Measurements from ENCODE around the gene MBD3L1.

The MBD3L1 gene

DNA sequence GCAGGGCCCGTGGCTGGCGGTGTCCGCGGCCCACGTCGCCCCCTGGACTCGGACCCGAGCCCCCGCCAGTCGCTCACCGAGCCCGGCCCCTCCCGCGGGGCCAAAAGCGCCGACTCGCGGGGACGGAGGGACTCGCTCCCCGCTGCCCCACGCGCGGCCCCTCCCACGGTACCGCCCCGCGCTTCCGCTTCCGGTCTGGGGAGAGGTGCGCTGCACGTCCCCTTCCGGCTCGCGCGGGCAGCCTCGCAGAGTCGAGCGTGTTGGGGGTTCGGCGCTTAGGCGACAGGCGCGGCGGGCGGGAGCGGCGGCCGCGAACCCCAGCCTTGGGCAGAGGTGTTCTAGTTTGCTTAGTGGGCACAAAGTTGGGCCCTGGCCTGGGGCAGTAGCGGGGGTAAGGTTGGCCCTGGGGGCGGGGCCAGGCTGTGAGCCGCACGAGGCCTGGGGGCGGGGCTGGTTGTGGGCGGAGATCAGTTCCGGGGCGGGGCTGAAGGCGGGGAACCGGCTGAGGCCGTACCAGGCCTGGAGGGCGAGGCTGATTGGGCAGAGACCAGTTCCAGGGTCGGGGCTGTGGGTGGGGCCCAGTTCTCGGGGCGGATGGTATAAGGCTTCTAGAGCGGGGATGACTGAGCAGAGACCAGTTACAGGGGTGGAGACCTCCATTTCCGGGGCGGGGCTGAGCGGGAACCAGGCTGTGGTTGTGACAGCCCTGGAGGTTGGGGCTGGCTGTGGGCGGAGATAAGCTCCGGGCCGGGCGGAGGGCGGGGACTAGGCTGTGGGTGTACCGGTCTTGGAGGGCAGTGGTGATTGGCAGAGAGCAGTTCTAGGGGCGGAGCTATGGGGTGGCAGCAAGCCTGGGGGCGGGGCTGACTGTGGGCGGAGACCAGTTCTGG lies at the start of gene MBD3L1, which contains the start of gene ZNF558:
Gene MBD3L1, plus strand, starts transcription at position 246 of the 890 bp plus-strand sequence. CDS start 10,302 bp downstream, outside the sequence.
Gene ZNF558, minus strand, starts transcription at position 173 of the 890 bp plus-strand sequence. CDS start 9,645 bp downstream, outside the sequence.
- DNase-seq (ENCODE audit: insufficient read length, low spot score) (peak; percentile 98), FAIRE-seq (peak; percentile 99)

DNA sequence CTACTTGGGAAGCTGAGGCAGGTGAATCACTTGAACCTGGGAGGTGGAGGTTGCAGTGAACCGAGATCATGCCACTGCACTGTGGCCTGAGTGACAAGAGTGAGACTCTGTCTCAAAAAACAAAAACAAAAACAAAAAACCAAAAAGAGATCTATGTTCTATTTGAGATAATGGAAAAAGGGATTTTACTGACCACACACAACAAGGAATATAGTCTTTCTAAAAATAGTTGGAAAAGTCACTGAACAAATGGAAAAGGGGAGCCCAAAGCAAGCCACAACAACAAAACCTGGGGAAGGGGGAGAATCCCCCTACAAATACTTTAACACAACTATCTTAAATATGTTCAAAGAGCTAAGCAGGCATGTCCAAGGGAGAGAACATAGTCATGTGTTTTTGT lies 37.4 kb upstream of the MBD3L1 start:
- no peak for FAIRE-seq
- DNase-seq (ENCODE audit: insufficient read length, low spot score) = no peak

- FAIRE-seq = no peak
Observed at GRCh38 chr19:8806661-8807060, 25.5 kb upstream of the MBD3L1 start.

DNA sequence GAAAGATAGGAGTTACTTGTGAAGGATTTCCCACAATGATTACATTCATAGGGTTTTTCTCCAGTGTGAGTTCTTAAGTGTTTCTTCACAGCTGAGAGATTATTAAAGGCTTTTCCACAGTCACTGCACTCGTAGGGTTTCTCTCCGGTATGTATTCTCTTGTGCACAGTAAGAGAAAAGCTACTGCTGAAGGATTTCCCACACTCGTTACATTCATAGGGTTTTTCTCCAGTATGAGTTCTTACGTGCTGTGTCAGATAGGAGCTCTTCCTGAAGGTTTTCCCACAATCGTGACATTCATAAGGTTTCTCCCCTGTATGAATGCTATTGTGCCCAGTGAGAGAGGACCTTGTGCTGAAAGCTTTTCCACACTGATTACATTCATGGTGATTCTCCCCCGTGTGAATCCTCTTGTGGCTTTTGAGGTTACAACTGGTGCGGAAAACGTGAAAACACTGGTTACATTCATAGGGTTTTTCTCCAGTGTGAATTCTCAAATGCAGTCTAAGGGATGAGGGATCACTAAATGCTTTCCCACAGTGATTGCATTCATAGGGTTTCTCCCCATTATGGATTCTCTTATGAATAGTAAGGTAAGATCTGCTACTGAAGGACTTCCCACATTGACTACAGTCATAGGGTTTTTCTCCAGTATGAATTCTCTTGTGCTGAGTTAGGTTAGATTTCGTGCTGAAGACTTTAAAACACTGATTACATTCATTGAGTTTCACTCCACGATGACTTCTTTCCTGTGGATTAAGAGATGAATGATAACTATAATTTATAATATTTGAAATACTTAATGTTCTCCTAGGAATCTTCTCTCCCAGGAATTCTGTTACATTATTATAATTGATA lies 20.6 kb upstream of the MBD3L1 start:
- FAIRE-seq (no peak), DNase-seq (ENCODE audit: insufficient read length, low spot score) (no peak)

More at GRCh38 chr19:8806661-8807060, 25.5 kb upstream of the MBD3L1 start:
- no peak for DNase-seq (ENCODE audit: insufficient read length, low spot score)

- DNase-seq (ENCODE audit: insufficient read length, low spot score) = no peak
- FAIRE-seq = no peak
Observed at GRCh38 chr19:8814176-8814575, 18.0 kb upstream of the MBD3L1 start.

DNA sequence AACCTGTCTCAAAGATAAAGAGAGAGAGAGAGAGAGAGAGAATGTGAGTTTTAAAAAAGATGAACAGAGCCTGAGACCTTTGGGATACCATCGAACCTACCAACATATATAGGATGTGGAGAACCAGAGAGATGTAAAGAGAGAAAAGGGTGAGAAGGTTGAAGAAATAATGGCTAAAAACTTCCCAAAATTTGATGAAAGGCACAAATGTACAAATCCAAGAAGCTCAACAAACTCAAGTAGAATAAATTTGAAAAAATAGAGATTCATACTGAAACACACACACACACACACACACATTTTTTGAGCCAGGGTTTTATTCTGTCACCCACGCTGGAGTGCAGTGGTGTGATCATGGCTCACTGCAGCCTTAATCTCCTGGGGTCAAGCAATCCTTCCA lies 16.4 kb upstream of the MBD3L1 start:
- no peak for FAIRE-seq

DNA sequence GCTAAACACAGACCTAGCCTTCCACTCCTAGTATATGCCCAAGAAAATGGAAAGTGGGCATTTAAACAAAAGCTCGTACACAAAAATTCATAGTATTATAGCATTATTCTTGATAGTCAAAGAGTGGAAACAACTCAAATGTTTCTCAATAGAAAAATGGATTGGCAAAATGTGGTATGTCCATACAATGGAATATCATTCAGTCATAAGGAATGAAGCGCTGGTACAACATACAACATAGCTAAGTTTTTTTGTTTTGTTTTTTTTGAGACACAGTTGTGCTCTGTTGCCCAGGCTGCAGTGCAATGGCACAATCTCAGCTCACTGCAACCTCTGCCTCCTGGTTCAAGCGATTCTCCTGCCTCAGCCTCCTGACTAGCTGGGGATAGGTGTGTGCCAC lies 11.9 kb upstream of the MBD3L1 start:
- DNase-seq (ENCODE audit: insufficient read length, low spot score) = no peak
- FAIRE-seq = no peak

More for the DNA sequence above, 16.4 kb upstream of the MBD3L1 start:
- DNase-seq (ENCODE audit: insufficient read length, low spot score) = no peak

GRCh38 chr19:8821748-8822241 lies 10.4 kb upstream of the MBD3L1 start:
- no peak for FAIRE-seq
- no peak for DNase-seq (ENCODE audit: insufficient read length, low spot score)

DNA sequence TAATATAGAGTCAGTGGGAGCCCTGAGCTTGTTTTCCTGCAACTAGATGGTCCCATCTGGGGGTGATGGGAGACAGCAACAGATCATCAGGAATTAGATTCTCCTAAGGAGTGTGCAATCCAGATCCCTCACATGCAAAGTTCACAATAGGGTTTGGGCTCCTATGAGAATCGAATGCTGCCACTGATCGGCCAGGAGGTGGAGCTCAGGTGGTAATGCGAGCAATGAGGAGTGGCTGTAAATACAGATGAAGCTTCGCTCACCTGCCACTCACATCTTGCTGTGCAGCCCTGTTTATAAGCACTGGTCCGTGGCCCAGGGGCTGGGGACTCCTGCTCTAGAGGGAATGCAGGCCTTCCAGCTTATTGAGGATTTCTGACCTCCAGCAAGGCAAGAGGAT lies 5.8 kb upstream of the MBD3L1 start:
- FAIRE-seq = no peak
- DNase-seq (ENCODE audit: insufficient read length, low spot score) = no peak

GRCh38 chr19:8827277-8827676 lies 4.9 kb upstream of the MBD3L1 start:
- DNase-seq (ENCODE audit: insufficient read length, low spot score) (no peak), FAIRE-seq (no peak)

- no peak for DNase-seq (ENCODE audit: insufficient read length, low spot score)
- no peak for FAIRE-seq
Observed at GRCh38 chr19:8831373-8831772, 804 bp upstream of the MBD3L1 start.

DNA sequence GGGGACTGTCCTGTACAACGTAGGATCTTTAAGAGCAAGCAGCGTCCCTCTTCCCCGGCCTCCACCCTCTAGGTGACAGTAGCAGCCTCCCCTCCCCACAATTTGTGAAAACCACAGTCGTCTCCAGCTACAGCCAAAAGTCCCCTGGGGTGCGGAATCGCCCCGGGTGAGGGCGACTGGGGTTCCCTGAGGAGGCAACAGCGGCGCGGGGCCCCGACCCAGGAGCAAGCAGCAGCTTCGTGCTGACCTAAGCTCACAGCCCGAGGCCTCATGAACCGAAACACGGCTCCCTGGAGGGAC lies 395 bp upstream of the MBD3L1 start:
- no peak for DNase-seq (ENCODE audit: insufficient read length, low spot score)
- no peak for FAIRE-seq

GRCh38 chr19:8835446-8835845 lies 3.3 kb downstream of the MBD3L1 start:
- DNase-seq (ENCODE audit: insufficient read length, low spot score) = no peak
- FAIRE-seq = no peak

GRCh38 chr19:8835877-8836276 lies 3.7 kb downstream of the MBD3L1 start:
- DNase-seq (ENCODE audit: insufficient read length, low spot score) (no peak), FAIRE-seq (no peak)

DNA sequence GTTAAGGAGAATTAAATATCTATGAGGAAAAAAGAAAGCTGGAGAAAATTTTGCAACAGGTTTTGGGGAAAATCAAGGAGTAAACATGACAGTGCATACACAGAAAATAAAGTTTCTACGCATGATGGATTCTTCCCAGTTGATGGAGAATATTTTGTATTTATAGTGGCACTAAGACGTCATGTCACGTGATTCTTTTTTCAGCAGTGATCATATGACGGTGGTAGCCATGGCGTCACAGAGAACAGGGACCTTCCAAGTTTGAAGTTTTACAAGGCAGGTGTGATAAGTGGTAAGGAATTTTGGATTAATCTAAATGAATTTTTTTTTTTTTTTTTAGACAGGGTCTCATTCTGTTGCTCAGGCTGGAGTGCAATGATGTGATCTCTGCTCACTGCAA lies 8.5 kb downstream of the MBD3L1 start:
- no peak for DNase-seq (ENCODE audit: insufficient read length, low spot score)
- FAIRE-seq = no peak

DNA sequence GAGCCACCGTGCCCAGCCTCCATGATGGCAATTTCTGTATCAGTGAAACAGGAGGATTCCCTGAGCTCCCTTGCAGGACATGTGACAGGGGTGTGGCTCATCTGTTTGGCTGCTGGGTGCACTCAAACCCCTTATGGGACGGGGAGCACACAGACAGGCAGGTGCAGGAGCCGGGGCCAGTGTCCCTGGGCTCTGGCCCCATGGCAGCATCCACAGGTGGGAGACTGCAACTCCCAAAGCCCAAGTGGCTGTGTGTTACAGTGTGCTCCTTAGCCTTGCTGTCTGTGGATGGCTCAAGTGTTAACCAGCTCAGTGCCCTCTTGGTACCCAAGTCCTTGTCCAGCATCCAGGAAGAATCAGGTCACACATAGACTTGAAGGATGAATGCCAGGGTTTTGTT lies 14.6 kb downstream of the MBD3L1 start:
- DNase-seq (ENCODE audit: insufficient read length, low spot score) (no peak), FAIRE-seq (no peak)

DNA sequence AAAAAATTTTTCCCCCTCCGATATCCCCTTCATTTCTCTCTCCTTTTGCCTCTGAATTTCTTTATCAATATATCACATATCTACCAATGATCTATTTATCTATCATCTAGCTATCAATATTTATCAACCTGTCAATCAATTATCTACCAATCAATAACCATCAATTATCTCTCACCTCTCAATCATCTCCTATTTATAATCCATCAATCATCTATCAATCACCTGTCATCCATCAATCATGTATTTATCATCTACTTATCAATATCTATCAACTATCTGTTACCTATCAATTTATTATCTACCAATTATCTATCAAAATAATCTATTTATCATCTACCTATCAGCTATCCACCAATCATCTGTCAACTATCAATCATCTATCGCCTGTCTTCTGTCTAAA lies 17.1 kb downstream of the MBD3L1 start:
- FAIRE-seq = no peak

GRCh38 chr19:8850488-8850887 lies 18.3 kb downstream of the MBD3L1 start:
- FAIRE-seq = no peak
- no peak for DNase-seq (ENCODE audit: insufficient read length, low spot score)

More for the DNA sequence above, 17.1 kb downstream of the MBD3L1 start:
- no peak for DNase-seq (ENCODE audit: insufficient read length, low spot score)

GRCh38 chr19:8858260-8858659 lies 26.1 kb downstream of the MBD3L1 start:
- DNase-seq (ENCODE audit: insufficient read length, low spot score) (no peak), FAIRE-seq (no peak)

GRCh38 chr19:8866344-8866743 lies 34.2 kb downstream of the MBD3L1 start:
- no peak for FAIRE-seq
- DNase-seq (ENCODE audit: insufficient read length, low spot score) = no peak

All from HTR-8/SVneo (cell line).